HT1080 (cell line): ENCODE results near the gene STX19. TPM values are rescaled to one million over a fixed set of nuclear protein-coding genes. Genes with fewer than 3 reads are reported as not detected.
A peak's percentile ranks its signal among the peaks of the same experiment; 100 is the strongest.
"Not testable (repeated sequence)": the region's sequence is repeated elsewhere in the genome, so short reads cannot be mapped to it uniquely, and the experiment has no call there.

Experiments
- DNase-seq: peaks from one replicate; pipeline ENCODE4 v3.0.0-alpha.2; 2015; ENCODE audit warnings: low read depth
- small RNA-seq: library from RNA; depleted of rRNA; stranded (forward); fragments of <200 nt; gene quantifications from one replicate; pipeline ENCODE3, GENCODE V24; 2014
- total RNA-seq: library from RNA; depleted of rRNA; stranded (reverse); fragments of >200 nt; shearing (Covaris generic); gene quantifications from 2 replicates; pipeline ENCODE4 v1.2.3, GENCODE V29; 2014; rRNA removed

Gene STX19
- total RNA-seq, 1 experiment from 2014 or later, result not detected

- peak; percentile 98 for DNase-seq
These were observed 48.3 kb downstream of the STX19 start, which contains the start of gene ARL13B for GRCh38 chr3:93979850-93980676. Gene ARL13B, plus strand, starts transcription at chr3:93980155. Its CDS starts 269 bp downstream, at chr3:93980424.

GRCh38 chr3:93973131-93974126, 55.0 kb downstream of the STX19 start, which contains the start of gene PROS1:
Gene PROS1, minus strand, starts transcription at chr3:93973896. Its CDS starts 147 bp downstream, at chr3:93973749.
- DNase-seq, result peak; percentile 72

GRCh38 chr3:93969997-93970396, 58.4 kb downstream of the STX19 start:
- no peak for DNase-seq

GRCh38 chr3:93969443-93969842, 59.0 kb downstream of the STX19 start:
- DNase-seq, result peak; percentile 67

GRCh38 chr3:93965106-93965505, 63.3 kb downstream of the STX19 start:
- not testable (repeated sequence) for DNase-seq

Small RNA genes within 50 kb of the gene (small RNA-seq; reads per million reads assigned to genes)
- gene RF00019 (not detected), gene RNU6-511P (not detected)

Other genes with a start within 250 kb of the STX19 start
- gene PROS1, start 54.7 kb downstream of the STX19 start, total RNA-seq, result 4.8 and 5.7 TPM in 2 replicates
- 9.6 and 10.0 TPM in 2 replicates for gene ARL13B, start 48.4 kb downstream of the STX19 start, total RNA-seq
- gene DHFR2, start 34.3 kb upstream of the STX19 start, total RNA-seq, result 4.0 and 4.2 TPM in 2 replicates
- gene NSUN3, start 34.5 kb upstream of the STX19 start, total RNA-seq, result 9.7 and 13.3 TPM in 2 replicates